Lower lobe of right lung (tissue), 2 donors: ENCODE data around the gene GSAP. TPM values are rescaled to one million over a fixed set of nuclear protein-coding genes. Genes with fewer than 3 reads are reported as not detected.

Experiments
- ATAC-seq, 2 donors: fragments of 200-7000 bp; cut with Tn5 transposase; one replicate each; pipeline ENCODE4 v1.9.1; 2020 to 2022; ENCODE audit warnings: mild to moderate bottlenecking in 2 of 2, moderate library complexity in 2 of 2
- DNase-seq: peaks from one replicate; pipeline ENCODE4 v3.0.0-alpha.2; 2020
- H3K27ac ChIP-seq: fragments of 200-600 bp; one replicate; pipeline ENCODE4 v1.8.0; 2022
- H3K27me3 ChIP-seq: fragments of 200-600 bp; one replicate; pipeline ENCODE4 v1.8.0; 2022; ENCODE audit warnings: low read depth
- H3K36me3 ChIP-seq: fragments of 200-600 bp; one replicate; pipeline ENCODE4 v1.8.0; 2022; ENCODE audit warnings: mild to moderate bottlenecking
- H3K4me1 ChIP-seq: fragments of 200-600 bp; one replicate; pipeline ENCODE4 v1.8.0; 2022
- H3K4me3 ChIP-seq: fragments of 200-600 bp; one replicate; pipeline ENCODE4 v1.8.0; 2022; ENCODE audit warnings: mild to moderate bottlenecking
- H3K9me3 ChIP-seq: fragments of 200-600 bp; one replicate; pipeline ENCODE4 v1.8.0; 2022
- CTCF ChIP-seq: fragments of 200-600 bp; IDR thresholded peaks from one replicate; pipeline ENCODE4 v1.8.0; 2022; ENCODE audit warnings: antibody characterized with exemption, mild to moderate bottlenecking
- intact Hi-C: fragments of 100-400 bp; cut with DNase I; formaldehyde crosslinking; loops from one replicate; pipeline ENCODE4 v1.11.0; 2022
- total RNA-seq: library from RNA; stranded (reverse); fragmentation: NEBNext Ultra II Directional; extraction: Animal tissue kit (Norgen Biotek cat#: 25700); gene quantifications from one replicate; pipeline ENCODE4 v1.2.1, GENCODE V29; 2021
- donor health status: DM: no; HTN: yes; CAD: no; lungs with severe emphysema.

The GSAP gene
- total RNA-seq, 1 donor from 2014 or later: 80.0 TPM

GRCh38 chr7:77447616-77448015 is 31.5 kb upstream of the GSAP start:
- H3K4me1 ChIP-seq: no peaks in the 10 kb centered on the region
- ATAC-seq: no peak
- H3K9me3 ChIP-seq: no peaks in the 10 kb centered on the region
- H3K27ac ChIP-seq: no peak overlapping the region
- no peak for TF ChIP-seq CTCF
- DNase-seq: no peak
- no peaks in the 10 kb centered on the region for H3K36me3 ChIP-seq
- H3K27me3 ChIP-seq: no peaks in the 10 kb centered on the region
- H3K4me3 ChIP-seq: no peak overlapping the region
- intact Hi-C loops: no loop called here

- ATAC-seq: peak; percentile 86
- no peak overlapping the region for H3K27ac ChIP-seq
- H3K36me3 ChIP-seq: no peaks in the 10 kb centered on the region
- TF ChIP-seq CTCF: no peak
- H3K4me1 ChIP-seq: peaks cover 6% of the 10 kb centered on the region
- intact Hi-C loops: no loop called here
- no peaks in the 10 kb centered on the region for H3K27me3 ChIP-seq
- no peak overlapping the region for H3K4me3 ChIP-seq
- no peaks in the 10 kb centered on the region for H3K9me3 ChIP-seq
- no peak for DNase-seq
These were observed 28.0 kb upstream of the GSAP start for GRCh38 chr7:77444123-77444522.

GRCh38 chr7:77443042-77443441 is 26.9 kb upstream of the GSAP start:
- no peak for ATAC-seq
- H3K9me3 ChIP-seq: no peaks in the 10 kb centered on the region
- no peaks in the 10 kb centered on the region for H3K27me3 ChIP-seq
- no peak overlapping the region for H3K4me3 ChIP-seq
- no peak for TF ChIP-seq CTCF
- H3K4me1 ChIP-seq: peaks cover 6% of the 10 kb centered on the region
- intact Hi-C loops: no loop called here
- no peak for DNase-seq
- H3K36me3 ChIP-seq: no peaks in the 10 kb centered on the region
- no peak overlapping the region for H3K27ac ChIP-seq

- H3K4me3 ChIP-seq: no peak overlapping the region
- intact Hi-C loops: no loop called here
- DNase-seq: no peak
- ATAC-seq: no peak
- H3K9me3 ChIP-seq: no peaks in the 10 kb centered on the region
- no peaks in the 10 kb centered on the region for H3K27me3 ChIP-seq
- no peaks in the 10 kb centered on the region for H3K36me3 ChIP-seq
- no peak for TF ChIP-seq CTCF
- peaks cover 6% of the 10 kb centered on the region for H3K4me1 ChIP-seq
- H3K27ac ChIP-seq: no peak overlapping the region
These were observed 26.5 kb upstream of the GSAP start for GRCh38 chr7:77442636-77443035.

- no peak overlapping the region for H3K27ac ChIP-seq
- no peaks in the 10 kb centered on the region for H3K36me3 ChIP-seq
- H3K4me1 ChIP-seq: peaks cover 6% of the 10 kb centered on the region
- ATAC-seq (peak in 1 of 2 donors; percentile 76), DNase-seq (no peak)
- TF ChIP-seq CTCF: no peak
- no peak overlapping the region for H3K4me3 ChIP-seq
- intact Hi-C loops: no loop called here
- H3K9me3 ChIP-seq: no peaks in the 10 kb centered on the region
- H3K27me3 ChIP-seq: no peaks in the 10 kb centered on the region
These were observed 24.9 kb upstream of the GSAP start for GRCh38 chr7:77441046-77441445.

GRCh38 chr7:77439572-77439971 is 23.4 kb upstream of the GSAP start:
- DNase-seq: peak; percentile 76
- Histone ChIP-seq H3K4me3 (no peak overlapping the region), H3K27ac (no peak overlapping the region), H3K4me1 (peaks cover 6% of the 10 kb centered on the region), H3K36me3 (no peaks in the 10 kb centered on the region), H3K9me3 (no peaks in the 10 kb centered on the region), H3K27me3 (no peaks in the 10 kb centered on the region)
- TF ChIP-seq CTCF: peak; percentile 55
- peak; percentile 86 to 91 for ATAC-seq
- intact Hi-C loops: no loop called here
